ENCODE measurements around the gene IFNGR2. TPM values are rescaled to one million over a fixed set of nuclear protein-coding genes. Genes with fewer than 3 reads are reported as not detected.
A peak's percentile ranks its signal among the peaks of the same experiment; 100 is the strongest.
"Not testable (repeated sequence)": the region's sequence is repeated elsewhere in the genome, so short reads cannot be mapped to it uniquely, and the experiment has no call there.

The IFNGR2 gene
- polyA plus RNA-seq, 1 donor, result 110 TPM

DNA sequence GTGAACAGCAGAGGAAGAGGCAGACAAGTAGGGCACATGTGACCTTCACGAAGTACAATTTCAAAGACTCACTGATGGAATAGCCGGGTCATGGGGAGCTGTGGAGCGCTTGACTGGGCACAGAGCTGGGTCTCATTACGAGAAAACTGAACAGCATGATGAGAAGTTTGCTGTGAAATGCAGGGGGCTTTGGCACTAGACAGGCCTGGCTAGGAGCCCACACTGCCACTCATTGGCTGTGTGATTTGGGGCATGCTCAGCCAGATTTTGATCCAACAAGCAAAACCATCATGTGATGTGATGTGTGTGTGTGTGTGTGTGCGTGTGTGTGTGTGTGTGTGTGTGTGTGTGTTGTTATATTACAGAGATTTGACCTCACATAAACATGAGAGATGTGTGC, 4.9 kb upstream of the IFNGR2 start:
- H3K27ac ChIP-seq (ENCODE audit: low read length), result no peak overlapping the region
- WGBS (ENCODE audit: insufficient coverage, low lambda C conversion rate), result no CpG with 5 or more reads among the region's 5 CpGs
- H3K36me3 ChIP-seq (ENCODE audit: control insufficient read depth, insufficient read depth, low read length), result no peaks in the 10 kb centered on the region
- H3K9me3 ChIP-seq (ENCODE audit: control insufficient read depth, low read depth, low read length), result no peaks in the 10 kb centered on the region
- no peak overlapping the region for H3K4me3 ChIP-seq (ENCODE audit: low read length)
- no peaks in the 10 kb centered on the region for H3K4me1 ChIP-seq (ENCODE audit: control insufficient read depth, insufficient read depth, low read length)
- H3K27me3 ChIP-seq (ENCODE audit: control insufficient read depth, insufficient read depth, low read length), result no peaks in the 10 kb centered on the region
- DNase-seq, result no peak

DNA sequence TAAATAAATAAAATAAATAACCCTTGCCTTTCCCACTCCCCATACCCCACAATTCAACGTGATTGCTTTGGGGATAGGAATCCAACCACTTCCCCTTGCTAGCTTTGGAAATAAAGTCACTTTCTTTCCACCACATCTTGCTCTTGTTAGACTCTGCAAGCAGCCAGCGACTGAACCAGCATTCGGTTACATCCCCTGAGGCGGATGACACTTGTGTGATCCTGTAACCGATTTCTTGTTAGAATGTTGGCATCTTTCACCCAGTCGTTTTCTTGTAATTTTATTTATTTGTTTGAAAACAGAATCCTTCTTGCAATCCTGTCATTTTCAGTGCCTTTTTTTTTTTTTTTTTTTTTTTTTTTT, 1.6 kb upstream of the IFNGR2 start:
- DNase-seq, result no peak
- H3K36me3 ChIP-seq (ENCODE audit: control insufficient read depth, insufficient read depth, low read length), result no peaks in the 10 kb centered on the region
- peaks cover 14% of the 10 kb centered on the region for H3K4me1 ChIP-seq (ENCODE audit: control insufficient read depth, insufficient read depth, low read length)
- no peaks in the 10 kb centered on the region for H3K27me3 ChIP-seq (ENCODE audit: control insufficient read depth, insufficient read depth, low read length)
- H3K27ac ChIP-seq (ENCODE audit: low read length), result no peak overlapping the region
- no peak overlapping the region for H3K4me3 ChIP-seq (ENCODE audit: low read length)
- no CpG with 5 or more reads among the region's 6 CpGs for WGBS (ENCODE audit: insufficient coverage, low lambda C conversion rate)
- H3K9me3 ChIP-seq (ENCODE audit: control insufficient read depth, low read depth, low read length), result no peaks in the 10 kb centered on the region

GRCh38 chr21:33402001-33402979, 923 bp upstream of the IFNGR2 start:
- no peaks in the 10 kb centered on the region for H3K36me3 ChIP-seq (ENCODE audit: control insufficient read depth, insufficient read depth, low read length)
- H3K4me3 ChIP-seq (ENCODE audit: low read length), result peak overlapping the region; percentile 53
- peaks cover 20% of the 10 kb centered on the region for H3K4me1 ChIP-seq (ENCODE audit: control insufficient read depth, insufficient read depth, low read length)
- peak overlapping the region; percentile 74 for H3K27ac ChIP-seq (ENCODE audit: low read length)
- WGBS (ENCODE audit: insufficient coverage, low lambda C conversion rate), result 100% methylated on average over 3 of the region's 45 CpGs
- peak in 1 of 2 donors; percentile 65 for DNase-seq
- no peaks in the 10 kb centered on the region for H3K27me3 ChIP-seq (ENCODE audit: control insufficient read depth, insufficient read depth, low read length)
- no peaks in the 10 kb centered on the region for H3K9me3 ChIP-seq (ENCODE audit: control insufficient read depth, low read depth, low read length)

DNA sequence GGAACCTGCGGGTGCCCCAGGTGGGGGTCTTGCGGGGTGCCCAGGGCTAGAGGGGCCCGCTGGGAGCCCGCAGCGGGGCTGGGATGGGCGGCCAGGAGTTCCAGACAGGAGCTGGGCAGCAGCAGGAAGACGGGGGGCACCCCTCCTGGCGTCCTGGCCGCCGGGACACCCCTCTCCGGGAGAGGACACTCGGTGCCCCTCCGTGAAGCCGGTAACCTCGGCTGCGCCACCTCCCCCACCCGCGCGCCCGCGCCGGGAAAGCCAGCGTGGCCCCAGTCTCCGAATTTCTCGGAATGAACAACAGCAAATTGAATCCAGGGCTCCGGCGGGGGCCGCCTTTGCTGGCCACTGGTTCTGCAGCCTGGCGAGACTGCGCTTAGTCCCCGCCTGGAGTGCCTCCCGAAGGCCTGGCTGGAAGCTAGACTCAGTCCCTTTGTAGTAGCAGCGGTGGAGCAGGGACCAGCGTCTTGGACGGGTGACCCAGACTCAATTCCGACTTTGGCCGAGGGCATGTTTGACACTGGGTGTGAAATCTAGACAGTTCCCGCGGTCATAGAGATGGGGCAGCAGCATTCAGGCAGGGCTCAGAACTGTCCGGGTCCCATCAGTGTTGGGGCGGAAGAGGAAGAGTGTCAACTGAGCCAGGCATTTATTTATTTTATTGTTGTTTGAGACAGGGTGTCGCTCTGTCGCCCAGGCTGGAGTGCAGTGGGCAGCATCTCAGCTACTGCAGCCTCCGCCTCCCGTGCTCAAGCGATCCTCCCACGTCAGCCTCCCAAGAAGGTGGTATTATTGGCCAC, 773 bp downstream of the IFNGR2 start:
- no peaks in the 10 kb centered on the region for H3K27me3 ChIP-seq (ENCODE audit: control insufficient read depth, insufficient read depth, low read length)
- no peaks in the 10 kb centered on the region for H3K9me3 ChIP-seq (ENCODE audit: control insufficient read depth, low read depth, low read length)
- WGBS (ENCODE audit: insufficient coverage, low lambda C conversion rate), result no CpG with 5 or more reads among the region's 47 CpGs
- peak overlapping the region; percentile 85 for H3K4me3 ChIP-seq (ENCODE audit: low read length)
- H3K36me3 ChIP-seq (ENCODE audit: control insufficient read depth, insufficient read depth, low read length), result no peaks in the 10 kb centered on the region
- peaks cover 20% of the 10 kb centered on the region for H3K4me1 ChIP-seq (ENCODE audit: control insufficient read depth, insufficient read depth, low read length)
- peak overlapping the region; percentile 95 for H3K27ac ChIP-seq (ENCODE audit: low read length)
- peak in 1 of 2 donors; percentile 73 for DNase-seq

DNA sequence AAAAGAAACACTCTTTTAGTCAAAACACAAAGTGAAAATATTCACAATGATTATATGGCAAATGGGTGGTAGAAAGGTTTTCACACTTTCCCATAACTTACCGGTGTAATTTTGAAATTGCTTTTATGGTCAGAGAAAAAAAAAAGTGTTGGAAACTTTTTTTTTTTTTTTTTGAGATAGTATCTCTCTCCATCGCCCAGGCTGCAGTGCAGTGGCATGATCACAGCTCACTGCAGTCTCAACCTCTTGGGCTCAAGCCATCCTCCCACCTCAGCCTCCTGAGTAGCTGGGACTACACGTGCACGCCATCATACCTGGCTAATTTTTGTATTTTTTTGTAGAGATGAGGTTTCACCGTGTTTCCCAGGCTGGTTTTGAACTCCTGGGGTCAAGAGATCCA, 3.3 kb downstream of the IFNGR2 start:
- H3K4me1 ChIP-seq (ENCODE audit: control insufficient read depth, insufficient read depth, low read length), result peaks cover 28% of the 10 kb centered on the region
- WGBS (ENCODE audit: insufficient coverage, low lambda C conversion rate), result 44% methylated on average over 1 of the region's 5 CpGs
- peak overlapping the region; percentile 95 for H3K27ac ChIP-seq (ENCODE audit: low read length)
- no peaks in the 10 kb centered on the region for H3K9me3 ChIP-seq (ENCODE audit: control insufficient read depth, low read depth, low read length)
- no peaks in the 10 kb centered on the region for H3K27me3 ChIP-seq (ENCODE audit: control insufficient read depth, insufficient read depth, low read length)
- DNase-seq, result no peak
- H3K4me3 ChIP-seq (ENCODE audit: low read length), result no peak overlapping the region
- H3K36me3 ChIP-seq (ENCODE audit: control insufficient read depth, insufficient read depth, low read length), result peaks cover 9% of the 10 kb centered on the region

GRCh38 chr21:33411949-33412430, 8.8 kb downstream of the IFNGR2 start:
- peaks cover 53% of the 10 kb centered on the region for H3K4me1 ChIP-seq (ENCODE audit: control insufficient read depth, insufficient read depth, low read length)
- H3K9me3 ChIP-seq (ENCODE audit: control insufficient read depth, low read depth, low read length), result no peaks in the 10 kb centered on the region
- no peak overlapping the region for H3K4me3 ChIP-seq (ENCODE audit: low read length)
- H3K27ac ChIP-seq (ENCODE audit: low read length), result peak overlapping the region; percentile 89
- peaks cover 38% of the 10 kb centered on the region for H3K36me3 ChIP-seq (ENCODE audit: control insufficient read depth, insufficient read depth, low read length)
- no CpG with 5 or more reads among the region's 8 CpGs for WGBS (ENCODE audit: insufficient coverage, low lambda C conversion rate)
- no peaks in the 10 kb centered on the region for H3K27me3 ChIP-seq (ENCODE audit: control insufficient read depth, insufficient read depth, low read length)
- peak; percentile 73 to 89 for DNase-seq

DNA sequence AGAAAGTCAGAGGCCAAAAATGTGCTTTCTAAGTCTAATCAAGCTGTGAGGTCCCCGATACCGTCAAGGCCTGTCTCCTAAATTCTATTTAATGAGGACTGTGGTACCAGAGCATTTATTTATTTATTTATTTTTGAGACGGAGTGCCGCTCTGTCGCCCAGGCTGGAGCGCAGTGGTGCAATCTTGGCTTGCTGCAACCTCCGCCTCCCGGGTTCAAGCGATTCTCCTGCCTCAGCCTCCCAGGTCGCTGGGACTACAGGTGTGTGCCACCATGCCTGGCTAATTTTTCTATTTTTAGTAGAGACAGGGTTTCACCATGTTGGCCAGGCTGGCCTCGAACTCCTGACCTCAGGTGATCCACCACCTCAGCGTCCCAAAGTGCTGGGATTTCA, 9.2 kb downstream of the IFNGR2 start:
- not testable (repeated sequence) for H3K9me3 ChIP-seq (ENCODE audit: control insufficient read depth, low read depth, low read length); DNase-seq; H3K27me3 ChIP-seq (ENCODE audit: control insufficient read depth, insufficient read depth, low read length); H3K4me3 ChIP-seq (ENCODE audit: low read length)
- H3K36me3 ChIP-seq (ENCODE audit: control insufficient read depth, insufficient read depth, low read length), result peaks cover 41% of the 10 kb centered on the region
- H3K4me1 ChIP-seq (ENCODE audit: control insufficient read depth, insufficient read depth, low read length), result peaks cover 51% of the 10 kb centered on the region
- peak overlapping the region; percentile 89 for H3K27ac ChIP-seq (ENCODE audit: low read length)
- no CpG with 5 or more reads among the region's 12 CpGs for WGBS (ENCODE audit: insufficient coverage, low lambda C conversion rate)

DNA sequence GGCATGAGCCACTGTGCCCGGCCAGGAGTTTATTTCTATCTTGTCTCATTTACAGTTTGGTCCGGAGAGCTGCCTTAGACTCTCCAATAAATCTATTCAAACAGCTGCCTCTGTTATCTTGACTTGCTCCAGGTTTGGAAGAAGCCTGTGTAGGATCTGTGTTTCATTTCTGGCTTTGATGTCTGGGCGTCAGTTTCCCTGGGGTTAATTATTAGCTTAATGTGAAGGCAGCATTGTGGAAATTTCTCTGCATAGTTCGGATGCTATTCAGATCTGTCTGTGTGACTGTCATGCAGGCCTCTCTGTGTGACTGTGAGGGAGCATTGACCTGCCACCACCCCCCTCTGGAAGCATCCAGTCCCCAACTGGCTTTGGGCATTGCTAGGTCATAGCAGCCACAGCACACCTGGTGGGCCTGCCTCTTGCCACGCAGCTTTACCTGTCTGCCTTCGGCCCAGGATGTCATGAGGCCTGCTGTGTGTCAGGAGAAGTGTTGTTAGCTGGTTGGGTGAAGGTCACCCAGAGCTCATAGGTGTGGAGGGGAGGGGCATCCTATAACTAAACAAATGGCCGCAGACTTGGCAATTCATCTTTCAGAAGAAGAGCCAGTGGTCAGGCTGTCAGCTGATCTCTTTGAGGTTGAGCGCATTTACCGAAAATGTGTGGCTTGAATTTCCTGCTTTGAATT, 9.8 kb downstream of the IFNGR2 start:
- WGBS (ENCODE audit: insufficient coverage, low lambda C conversion rate), result no CpG with 5 or more reads among the region's 9 CpGs
- no peak overlapping the region for H3K4me3 ChIP-seq (ENCODE audit: low read length)
- no peaks in the 10 kb centered on the region for H3K9me3 ChIP-seq (ENCODE audit: control insufficient read depth, low read depth, low read length)
- no peaks in the 10 kb centered on the region for H3K27me3 ChIP-seq (ENCODE audit: control insufficient read depth, insufficient read depth, low read length)
- peaks cover 51% of the 10 kb centered on the region for H3K4me1 ChIP-seq (ENCODE audit: control insufficient read depth, insufficient read depth, low read length)
- peak overlapping the region; percentile 89 for H3K27ac ChIP-seq (ENCODE audit: low read length)
- DNase-seq, result peak in 1 of 2 donors; percentile 90
- H3K36me3 ChIP-seq (ENCODE audit: control insufficient read depth, insufficient read depth, low read length), result peaks cover 43% of the 10 kb centered on the region

DNA sequence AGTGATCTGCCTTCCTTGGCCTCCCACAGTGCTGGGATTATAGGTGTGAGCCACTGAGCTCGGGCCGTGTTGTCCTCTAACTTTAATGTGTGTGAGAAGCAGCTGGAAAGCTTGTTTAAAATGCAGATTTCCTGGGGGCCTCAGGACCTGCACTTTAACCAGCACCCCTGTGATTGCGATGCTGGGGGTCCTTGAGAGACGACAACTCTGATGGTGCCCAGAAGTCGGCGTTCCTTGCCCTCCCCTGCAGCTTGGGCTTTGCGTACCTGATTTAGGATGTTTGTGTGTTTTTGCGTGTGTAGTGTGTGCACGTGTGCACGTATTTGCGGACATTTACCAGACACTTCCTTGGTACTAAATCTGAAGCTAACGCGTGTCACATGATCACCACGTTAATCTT, 10.9 kb downstream of the IFNGR2 start:
- Histone ChIP-seq H3K36me3 (ENCODE audit: control insufficient read depth, insufficient read depth, low read length) (peaks cover 48% of the 10 kb centered on the region), H3K27me3 (ENCODE audit: control insufficient read depth, insufficient read depth, low read length) (no peaks in the 10 kb centered on the region), H3K4me3 (ENCODE audit: low read length) (no peak overlapping the region), H3K4me1 (ENCODE audit: control insufficient read depth, insufficient read depth, low read length) (peaks cover 51% of the 10 kb centered on the region), H3K9me3 (ENCODE audit: control insufficient read depth, low read depth, low read length) (no peaks in the 10 kb centered on the region), H3K27ac (ENCODE audit: low read length) (peak overlapping the region; percentile 89)
- no CpG with 5 or more reads among the region's 14 CpGs for WGBS (ENCODE audit: insufficient coverage, low lambda C conversion rate)
- no peak for DNase-seq

- H3K4me3 ChIP-seq (ENCODE audit: low read length), result no peak overlapping the region
- H3K9me3 ChIP-seq (ENCODE audit: control insufficient read depth, low read depth, low read length), result no peaks in the 10 kb centered on the region
- peaks cover 55% of the 10 kb centered on the region for H3K36me3 ChIP-seq (ENCODE audit: control insufficient read depth, insufficient read depth, low read length)
- DNase-seq, result no peak
- H3K27me3 ChIP-seq (ENCODE audit: control insufficient read depth, insufficient read depth, low read length), result no peaks in the 10 kb centered on the region
- WGBS (ENCODE audit: insufficient coverage, low lambda C conversion rate), result 93% methylated on average over 2 of the region's 11 CpGs
- H3K27ac ChIP-seq (ENCODE audit: low read length), result peak overlapping the region; percentile 89
- H3K4me1 ChIP-seq (ENCODE audit: control insufficient read depth, insufficient read depth, low read length), result peaks cover 51% of the 10 kb centered on the region
Observed at GRCh38 chr21:33414926-33415325, 11.7 kb downstream of the IFNGR2 start.

Measured in large intestine (tissue), 3 donors.